ENCODE measurements around the gene KNDC1. TPM values are rescaled to one million over a fixed set of nuclear protein-coding genes. Genes with fewer than 3 reads are reported as not detected.

The KNDC1 gene
- polyA plus RNA-seq, 1 experiment: 1.0 TPM

DNA sequence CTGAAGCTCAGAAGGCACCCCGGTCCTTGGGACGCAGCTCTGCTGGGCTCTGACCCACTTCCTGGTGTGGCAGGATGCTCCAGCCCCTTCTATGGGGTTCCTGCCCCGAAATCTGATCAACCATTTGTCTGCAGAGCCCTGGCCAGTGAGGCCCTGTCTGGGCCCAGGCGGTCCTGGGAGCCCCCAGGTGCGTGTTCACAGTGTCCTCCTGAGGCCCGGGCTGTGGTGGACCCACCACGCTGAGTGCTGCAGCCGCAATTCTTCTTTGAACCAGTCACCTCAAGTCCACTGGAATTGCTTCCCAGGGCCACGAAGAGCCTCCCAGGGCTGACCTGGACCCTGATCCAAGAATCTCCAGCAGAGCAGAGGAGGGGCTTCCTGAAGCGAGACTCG lies 19.1 kb downstream of the KNDC1 start:
- CTCF ChIA-PET: no interaction called here
- DNase-seq (ENCODE audit: low read depth): no peak
- TF ChIP-seq, protein P1, sequence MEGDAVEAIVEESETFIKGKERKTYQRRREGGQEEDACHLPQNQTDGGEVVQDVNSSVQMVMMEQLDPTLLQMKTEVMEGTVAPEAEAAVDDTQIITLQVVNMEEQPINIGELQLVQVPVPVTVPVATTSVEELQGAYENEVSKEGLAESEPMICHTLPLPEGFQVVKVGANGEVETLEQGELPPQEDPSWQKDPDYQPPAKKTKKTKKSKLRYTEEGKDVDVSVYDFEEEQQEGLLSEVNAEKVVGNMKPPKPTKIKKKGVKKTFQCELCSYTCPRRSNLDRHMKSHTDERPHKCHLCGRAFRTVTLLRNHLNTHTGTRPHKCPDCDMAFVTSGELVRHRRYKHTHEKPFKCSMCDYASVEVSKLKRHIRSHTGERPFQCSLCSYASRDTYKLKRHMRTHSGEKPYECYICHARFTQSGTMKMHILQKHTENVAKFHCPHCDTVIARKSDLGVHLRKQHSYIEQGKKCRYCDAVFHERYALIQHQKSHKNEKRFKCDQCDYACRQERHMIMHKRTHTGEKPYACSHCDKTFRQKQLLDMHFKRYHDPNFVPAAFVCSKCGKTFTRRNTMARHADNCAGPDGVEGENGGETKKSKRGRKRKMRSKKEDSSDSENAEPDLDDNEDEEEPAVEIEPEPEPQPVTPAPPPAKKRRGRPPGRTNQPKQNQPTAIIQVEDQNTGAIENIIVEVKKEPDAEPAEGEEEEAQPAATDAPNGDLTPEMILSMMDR (IDR thresholded peaks at IDR 0.05; ENCODE audit: insufficient read depth, low read depth, low read length): no peak
- POLR2A ChIA-PET: no interaction called here
- H3K27me3 ChIP-seq (ENCODE audit: control insufficient read depth, insufficient read depth, low read length): no peaks in the 10 kb centered on the region
- H3K4me3 ChIP-seq (ENCODE audit: low read depth, low read length): no peak overlapping the region
- H3K36me3 ChIP-seq (ENCODE audit: control insufficient read depth, insufficient read depth, low read length): no peaks in the 10 kb centered on the region; the same call in 1 of the 2 replicates

DNA sequence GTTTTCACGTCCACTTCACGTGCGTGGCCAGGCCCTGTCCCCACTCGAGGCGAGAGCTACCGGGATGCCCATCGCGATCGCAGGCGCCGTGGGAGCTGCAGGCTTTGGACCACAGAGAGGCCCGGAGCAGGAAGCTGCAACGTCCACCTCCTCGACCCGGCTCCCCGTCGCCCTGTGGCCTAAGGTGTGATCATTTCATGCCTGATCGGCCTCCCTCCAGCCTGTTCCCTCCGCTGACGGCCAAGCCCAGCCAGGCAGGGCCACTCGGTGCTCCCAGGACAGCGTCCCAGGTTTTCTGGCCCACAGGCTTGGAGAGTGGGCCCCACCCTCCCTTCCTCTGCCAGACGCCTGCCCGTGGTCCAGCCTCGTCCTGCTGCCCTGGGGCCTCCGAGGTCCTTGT lies 19.6 kb downstream of the KNDC1 start:
- POLR2A ChIA-PET: no interaction called here
- CTCF ChIA-PET: no interaction called here
- no peak for DNase-seq (ENCODE audit: low read depth)

DNA sequence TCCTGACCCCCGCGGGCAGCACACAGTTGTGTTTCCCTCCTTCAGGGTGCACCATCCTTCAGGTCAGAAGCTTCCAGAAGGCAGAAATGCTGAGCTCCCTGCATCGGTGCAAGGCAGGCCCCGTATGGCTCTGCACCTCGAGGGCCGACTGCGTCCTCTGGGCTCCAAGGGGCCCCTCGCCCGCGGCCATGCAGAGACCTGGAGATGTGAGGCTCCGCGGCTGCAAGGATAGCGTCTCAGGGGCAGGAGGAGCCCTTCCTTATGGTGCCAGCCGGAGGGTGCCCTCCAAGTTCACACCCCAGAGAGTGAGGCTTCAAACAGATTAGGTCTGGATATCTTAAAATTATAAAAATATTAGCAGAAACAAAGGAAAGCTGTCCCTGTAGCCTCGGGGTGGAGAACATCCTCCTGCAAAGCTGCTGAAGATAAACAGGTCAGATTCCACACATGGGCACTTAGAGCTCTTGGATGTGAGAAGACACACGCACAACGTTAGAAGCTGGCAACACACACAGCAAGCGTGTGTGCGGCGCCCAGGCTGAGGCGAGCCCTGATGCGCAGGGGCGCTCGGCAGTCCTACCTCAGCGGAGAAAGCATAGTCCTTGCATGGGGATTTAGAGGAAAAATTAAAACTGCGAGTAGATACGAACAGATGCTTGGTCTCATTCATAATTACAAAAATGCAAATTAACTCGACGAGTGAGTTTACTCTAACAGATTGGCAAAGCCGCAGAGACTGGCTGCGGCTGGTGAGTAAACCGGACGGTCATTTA lies 20.4 kb downstream of the KNDC1 start:
- ChIA-PET POLR2A (no interaction called here), CTCF (no interaction called here)
- TF ChIP-seq, protein P1 (IDR thresholded peaks at IDR 0.05; ENCODE audit: insufficient read depth, low read depth, low read length): no peak
- Histone ChIP-seq H3K36me3 (ENCODE audit: control insufficient read depth, insufficient read depth, low read length) (no peaks in the 10 kb centered on the region; the same call in 1 of the 2 replicates), H3K4me3 (ENCODE audit: low read depth, low read length) (no peak overlapping the region), H3K27me3 (ENCODE audit: control insufficient read depth, insufficient read depth, low read length) (no peaks in the 10 kb centered on the region)
- no peak for DNase-seq (ENCODE audit: low read depth)

More for the DNA sequence above, 19.6 kb downstream of the KNDC1 start:
- Histone ChIP-seq H3K27me3 (ENCODE audit: control insufficient read depth, insufficient read depth, low read length) (no peaks in the 10 kb centered on the region), H3K36me3 (ENCODE audit: control insufficient read depth, insufficient read depth, low read length) (no peaks in the 10 kb centered on the region; the same call in 1 of the 2 replicates), H3K4me3 (ENCODE audit: low read depth, low read length) (no peak overlapping the region)
- TF ChIP-seq, protein P1 (IDR thresholded peaks at IDR 0.05; ENCODE audit: insufficient read depth, low read depth, low read length): no peak

DNA sequence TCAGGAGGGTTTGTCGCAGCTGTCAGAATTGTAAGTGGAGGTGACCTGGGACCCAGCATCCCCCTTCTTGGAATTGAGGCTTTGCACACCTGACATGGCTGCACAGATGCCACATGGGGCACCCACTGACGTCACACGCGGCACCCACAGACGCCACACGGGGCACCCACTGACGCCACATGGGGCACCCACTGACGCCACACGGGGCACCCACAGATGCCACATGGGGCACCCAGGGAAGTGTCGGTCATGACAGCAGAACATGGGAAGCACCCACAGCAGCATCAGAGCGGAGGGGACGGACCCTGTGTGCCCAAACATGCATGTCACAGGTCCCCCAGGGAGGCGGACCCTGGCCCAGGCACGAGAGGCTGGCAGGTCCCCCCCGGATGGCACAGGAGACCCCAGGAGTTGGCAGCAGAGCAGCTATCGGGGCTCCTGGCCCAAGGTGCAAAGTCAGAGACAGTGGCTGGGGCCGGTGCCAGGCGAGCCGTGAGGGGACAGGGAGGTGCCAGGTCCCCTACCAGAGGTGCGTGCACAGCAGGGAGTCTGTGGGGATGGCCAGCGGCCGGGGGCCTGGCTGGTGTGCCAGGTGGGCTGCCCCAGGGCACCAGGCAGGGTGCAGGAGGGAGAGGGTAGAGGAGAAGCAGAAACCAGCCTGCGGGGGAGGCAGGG lies 21.1 kb downstream of the KNDC1 start:
- POLR2A ChIA-PET: no interaction called here
- CTCF ChIA-PET: no interaction called here
- H3K4me3 ChIP-seq (ENCODE audit: low read depth, low read length): no peak overlapping the region
- DNase-seq (ENCODE audit: low read depth): no peak
- TF ChIP-seq, protein P1 (IDR thresholded peaks at IDR 0.05; ENCODE audit: insufficient read depth, low read depth, low read length): no peak
- H3K36me3 ChIP-seq (ENCODE audit: control insufficient read depth, insufficient read depth, low read length): no peaks in the 10 kb centered on the region; the same call in 1 of the 2 replicates
- no peaks in the 10 kb centered on the region for H3K27me3 ChIP-seq (ENCODE audit: control insufficient read depth, insufficient read depth, low read length)

DNA sequence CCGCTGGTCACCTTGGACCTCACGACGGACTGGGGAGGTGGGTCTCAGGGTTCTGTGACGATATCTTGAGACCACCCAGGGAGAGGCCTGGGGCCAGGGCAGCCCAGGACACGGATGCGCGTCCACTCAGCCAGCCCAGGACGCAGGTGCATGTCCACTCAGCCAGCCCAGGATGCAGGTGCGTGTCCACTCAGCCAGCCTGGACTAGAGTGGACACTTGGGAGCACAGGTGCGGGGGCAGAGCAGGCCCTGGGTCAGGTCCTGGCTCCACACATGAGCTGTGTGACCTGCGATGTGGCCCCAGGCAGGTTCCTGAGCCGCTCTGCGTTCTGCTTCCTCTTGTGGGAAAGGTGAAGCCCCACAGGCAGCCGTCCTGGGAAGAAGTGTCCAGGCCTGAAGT lies 22.2 kb downstream of the KNDC1 start:
- ChIA-PET CTCF (no interaction called here), POLR2A (no interaction called here)
- Histone ChIP-seq H3K4me3 (ENCODE audit: low read depth, low read length) (no peak overlapping the region), H3K27me3 (ENCODE audit: control insufficient read depth, insufficient read depth, low read length) (no peaks in the 10 kb centered on the region), H3K36me3 (ENCODE audit: control insufficient read depth, insufficient read depth, low read length) (no peaks in the 10 kb centered on the region; the same call in 1 of the 2 replicates)
- TF ChIP-seq, protein P1 (IDR thresholded peaks at IDR 0.05; ENCODE audit: insufficient read depth, low read depth, low read length): no peak
- DNase-seq (ENCODE audit: low read depth): no peak
